HG03095 (cell line): ENCODE measurements around the gene BNC2.
"Not testable (repeated sequence)": the region's sequence is repeated elsewhere in the genome, so short reads cannot be mapped to it uniquely, and the experiment has no call there.

Source experiments
- ATAC-seq: cut with Tn5 transposase; IDR thresholded peaks from one replicate; pipeline ENCODE4 v1.9.1; 2021; ENCODE audit warnings: moderate library complexity; ENCODE audit not compliant: unreplicated experiment

Gene BNC2

DNA sequence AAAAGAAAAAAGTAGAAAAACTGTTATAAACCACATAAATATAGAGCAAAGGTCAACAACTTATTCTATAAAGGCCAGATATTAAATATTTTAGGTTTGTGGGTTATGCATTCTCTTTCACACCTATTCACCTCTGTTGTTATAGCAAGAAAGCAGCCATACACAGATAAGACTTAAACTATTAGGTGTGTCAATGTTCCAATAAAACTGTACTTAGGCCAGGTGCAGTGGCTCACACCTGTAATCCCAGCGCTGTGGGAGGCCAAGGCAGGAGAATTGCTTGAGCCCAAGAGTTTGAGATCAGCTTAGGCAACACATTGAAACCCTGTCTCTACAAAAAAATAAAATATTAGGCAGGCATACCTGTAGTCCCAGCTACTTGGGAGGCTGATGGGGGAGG is 314.7 kb downstream of the BNC2 start:
- no peak for ATAC-seq

DNA sequence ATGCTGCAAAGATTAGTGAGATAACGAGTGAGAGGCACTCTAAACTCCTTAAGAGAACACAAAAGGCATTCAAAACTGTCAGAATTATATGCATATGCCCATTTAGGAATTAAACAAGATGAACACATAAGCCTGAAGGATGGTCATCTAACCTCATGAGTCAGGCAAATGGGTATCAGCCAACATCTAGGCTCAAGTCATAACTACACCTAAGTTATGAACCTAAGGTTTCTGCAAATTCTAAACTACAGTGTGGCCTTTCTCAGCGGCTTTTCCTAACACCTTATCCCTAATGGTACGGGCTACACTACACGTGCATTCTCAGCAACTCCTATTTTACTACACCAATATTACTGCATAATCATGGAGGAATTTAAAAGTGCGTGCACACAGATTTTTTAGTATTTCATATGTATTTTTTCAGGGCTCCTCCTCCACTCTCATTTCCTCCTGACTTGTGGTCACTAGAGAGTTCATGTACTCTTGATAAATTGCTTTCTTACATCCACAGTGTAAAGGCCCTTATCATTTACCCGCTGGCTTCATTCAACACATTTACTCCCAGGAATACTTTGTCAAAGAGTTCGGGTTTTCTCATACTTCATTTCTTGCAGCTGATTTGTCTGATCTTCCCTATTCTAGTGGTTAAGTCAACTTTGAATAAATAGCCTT is 316.5 kb downstream of the BNC2 start:
- ATAC-seq, result no peak

DNA sequence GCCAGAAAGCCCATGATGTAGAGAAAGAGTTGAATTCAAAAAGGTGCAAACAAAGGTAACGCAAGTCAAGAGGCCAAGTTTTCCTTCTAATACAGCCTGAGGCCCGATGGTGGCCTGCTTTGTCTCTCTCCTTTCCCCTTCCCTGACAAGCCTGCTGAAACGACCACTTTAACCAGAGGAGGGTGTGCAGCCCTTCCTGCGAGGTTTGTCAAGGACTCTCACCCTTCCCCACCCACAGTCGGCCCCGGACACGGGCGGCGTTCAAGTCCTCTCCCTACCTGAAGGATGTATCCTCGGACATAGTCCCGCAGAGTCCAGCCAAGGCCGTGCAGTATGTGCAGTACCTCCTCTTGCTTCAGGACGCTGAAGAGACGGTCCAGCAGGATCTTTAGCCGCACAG is 318.2 kb downstream of the BNC2 start:
- ATAC-seq, result no peak

DNA sequence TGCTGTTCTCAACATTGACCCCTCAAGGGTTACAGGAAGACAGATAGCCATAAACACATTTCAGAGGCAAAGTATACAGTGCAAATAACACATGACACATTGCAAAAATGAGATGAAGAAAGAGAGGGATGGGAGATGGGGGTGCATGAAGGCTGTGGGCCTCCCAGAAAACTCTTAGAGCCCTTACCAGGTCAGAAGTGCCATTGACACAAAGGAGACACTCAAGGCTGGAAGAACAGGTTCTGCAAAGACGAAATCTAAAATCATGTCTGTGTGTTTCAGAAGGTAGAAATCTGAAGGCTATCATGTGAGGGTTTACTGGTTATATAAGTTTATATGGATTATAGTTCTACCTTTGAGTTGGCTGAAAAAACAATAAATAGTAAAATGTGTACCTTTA is 318.8 kb downstream of the BNC2 start:
- ATAC-seq, result no peak

DNA sequence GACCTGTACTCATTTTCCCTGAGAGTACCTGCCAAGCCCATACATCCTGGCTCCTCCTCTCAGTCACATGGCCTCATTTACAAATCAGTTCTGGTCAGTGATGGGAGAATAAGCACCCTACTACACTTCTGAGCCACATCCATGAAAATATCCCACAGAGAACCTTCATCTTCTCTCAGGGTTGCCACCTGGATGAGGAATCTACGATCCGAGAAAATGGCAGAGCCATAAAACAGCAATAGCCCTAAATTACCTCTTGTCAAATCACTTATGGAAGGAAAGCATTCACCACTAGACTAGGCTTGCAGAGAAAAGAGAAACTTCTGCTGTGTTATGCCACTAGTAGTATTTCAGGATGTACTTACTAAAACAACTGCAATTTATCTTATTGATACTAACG is 324.8 kb downstream of the BNC2 start:
- no peak for ATAC-seq

DNA sequence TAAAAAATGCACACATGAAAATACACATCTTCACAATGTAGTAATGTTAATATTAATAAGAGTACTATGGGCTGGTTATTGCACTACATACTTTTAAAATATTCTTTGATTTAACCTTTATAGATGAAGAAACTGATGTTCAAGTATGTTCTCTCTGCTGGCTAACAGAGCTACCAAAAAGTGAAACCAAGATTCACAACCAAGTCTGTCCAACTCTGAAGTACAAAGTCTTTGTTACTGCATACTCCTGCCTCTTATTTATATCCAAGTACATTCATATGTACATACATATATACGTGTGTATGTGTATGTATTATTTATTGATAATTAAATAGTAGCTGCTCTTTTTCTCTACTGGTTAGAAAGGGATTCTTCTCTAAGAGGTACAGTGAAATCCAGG is 325.6 kb downstream of the BNC2 start:
- no peak for ATAC-seq

DNA sequence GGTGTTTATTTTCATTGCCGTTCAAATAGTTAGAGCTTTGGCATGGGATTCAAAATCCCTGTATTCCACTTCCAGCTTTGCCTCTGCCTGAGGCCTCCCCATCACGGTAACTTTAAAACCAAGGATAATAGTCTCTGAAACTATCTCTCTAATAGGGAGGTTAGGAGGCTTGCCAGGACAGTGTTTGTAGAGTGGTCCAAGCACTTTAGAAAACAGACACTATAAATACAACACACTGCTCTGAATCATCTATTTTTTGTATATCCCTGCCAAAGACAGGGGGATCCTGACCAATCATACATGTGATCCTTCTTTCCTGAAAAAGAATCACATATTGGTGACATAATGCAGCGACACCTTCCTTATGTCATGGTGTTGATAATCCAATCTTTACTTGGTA is 326.8 kb downstream of the BNC2 start:
- ATAC-seq, result no peak

DNA sequence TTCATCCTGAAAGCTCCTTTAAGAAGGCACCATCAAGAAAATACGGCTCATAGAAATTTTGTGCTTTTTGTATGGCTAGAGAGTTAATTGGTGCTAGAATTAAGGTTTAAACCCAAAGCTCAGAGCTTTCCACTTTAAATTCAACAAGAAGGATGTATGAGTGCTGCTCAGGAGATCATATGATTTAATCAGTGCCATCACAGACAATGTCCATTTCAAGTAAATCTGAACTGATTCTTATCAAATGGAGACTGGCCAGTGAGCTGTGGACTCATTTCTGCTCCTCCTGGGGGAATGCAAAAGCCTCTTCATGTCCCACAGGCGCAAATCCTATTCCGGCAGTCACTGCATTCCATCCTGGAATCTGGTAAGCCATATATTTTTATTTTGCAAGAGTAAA is 327.2 kb downstream of the BNC2 start:
- ATAC-seq, result no peak

DNA sequence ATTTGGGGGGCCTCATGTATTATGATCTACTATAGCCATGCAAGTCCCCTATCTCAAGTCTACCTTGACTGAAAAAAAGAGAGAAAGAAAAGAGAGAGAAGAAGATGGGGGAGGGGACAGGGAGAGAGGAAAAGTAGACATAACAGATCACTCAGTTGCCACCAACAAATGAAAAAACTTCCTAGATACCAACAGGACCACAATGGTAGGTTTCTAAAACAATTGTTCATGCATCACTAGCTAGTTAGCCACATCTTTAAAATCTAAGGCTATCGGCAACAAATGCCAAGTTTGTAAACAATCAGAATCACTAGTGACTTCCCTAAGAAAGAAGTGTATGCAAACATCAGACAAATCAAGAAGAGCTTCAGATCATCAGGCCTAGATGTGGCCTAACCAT is 328.2 kb downstream of the BNC2 start:
- no peak for ATAC-seq

DNA sequence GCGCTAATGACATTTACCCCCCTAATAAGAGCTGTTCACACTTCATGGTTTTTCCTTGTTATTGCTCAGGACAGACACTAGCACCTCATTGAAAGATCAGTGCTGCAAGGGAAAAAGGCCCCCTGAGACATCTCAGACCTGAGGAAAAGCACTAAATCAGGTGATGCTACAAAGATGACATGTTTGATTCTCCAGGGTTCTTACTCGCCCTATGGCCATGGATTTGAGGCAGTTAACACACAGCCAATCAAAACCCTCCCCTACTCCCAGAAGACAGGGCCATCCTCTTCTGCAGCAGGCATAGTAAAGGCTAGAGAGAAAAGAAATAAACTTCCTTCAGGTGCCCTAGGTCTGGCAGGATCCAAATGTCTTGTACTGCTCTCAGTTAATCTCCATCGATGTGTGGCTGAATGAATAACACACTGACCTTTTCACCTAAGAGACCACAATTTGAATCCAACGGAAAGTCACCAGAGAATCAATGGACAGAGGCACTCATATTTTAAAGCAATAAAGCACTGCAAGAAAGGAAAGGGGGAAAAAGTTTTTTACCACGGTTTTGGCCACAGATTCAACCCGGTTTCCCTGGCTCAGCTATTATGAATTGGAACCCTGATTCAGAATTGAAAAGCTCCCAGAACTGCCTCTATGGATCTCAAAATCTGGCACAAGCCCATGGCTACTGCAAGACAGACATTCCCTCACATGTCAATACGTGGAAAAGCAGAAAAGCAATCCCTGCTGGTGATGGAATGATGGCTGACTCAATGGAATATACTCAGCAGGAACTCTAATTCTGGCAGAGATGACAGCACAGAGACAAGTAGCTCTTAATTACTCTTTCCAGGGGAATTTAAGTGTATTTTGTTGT is 329.5 kb downstream of the BNC2 start:
- ATAC-seq, result no peak

DNA sequence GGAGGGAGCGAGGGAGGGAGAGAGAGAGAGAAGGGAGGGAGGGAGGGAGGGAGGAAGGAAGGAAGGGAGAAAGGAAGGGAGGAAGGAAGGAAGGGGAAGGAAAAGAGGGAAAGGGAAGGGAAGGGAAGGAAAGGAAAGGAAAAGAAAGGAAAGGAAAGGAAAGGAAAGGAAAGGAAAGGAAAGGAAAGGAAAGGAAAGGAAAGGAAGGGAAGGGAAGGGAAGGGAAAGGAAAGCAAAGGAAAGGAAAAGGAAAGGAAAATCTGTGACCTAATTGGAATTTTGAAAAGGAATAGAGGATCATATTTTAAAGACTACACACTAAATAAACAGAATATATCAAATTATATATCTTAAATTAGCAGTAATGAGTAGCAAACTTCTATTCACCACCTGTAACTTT is 330.8 kb downstream of the BNC2 start:
- ATAC-seq, result not testable (repeated sequence)

DNA sequence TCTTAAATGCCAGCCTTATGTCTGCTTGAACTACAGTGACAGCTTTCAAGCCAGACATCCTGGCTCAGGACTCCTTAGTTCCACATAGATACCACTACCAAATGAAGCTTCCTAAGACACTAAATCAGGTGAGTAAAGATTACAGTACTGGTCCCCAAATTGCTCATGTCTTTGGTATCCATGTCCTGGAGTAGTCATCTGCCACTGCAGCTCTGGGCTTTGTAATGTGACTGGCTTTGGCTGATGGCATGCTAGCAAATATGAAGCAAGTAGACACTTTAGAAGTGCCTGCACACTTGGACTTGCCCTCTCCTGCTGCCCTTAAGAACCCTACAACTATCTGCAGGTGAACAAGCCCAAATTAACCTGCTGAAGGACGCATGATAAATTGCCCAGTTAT is 334.9 kb downstream of the BNC2 start:
- no peak for ATAC-seq

DNA sequence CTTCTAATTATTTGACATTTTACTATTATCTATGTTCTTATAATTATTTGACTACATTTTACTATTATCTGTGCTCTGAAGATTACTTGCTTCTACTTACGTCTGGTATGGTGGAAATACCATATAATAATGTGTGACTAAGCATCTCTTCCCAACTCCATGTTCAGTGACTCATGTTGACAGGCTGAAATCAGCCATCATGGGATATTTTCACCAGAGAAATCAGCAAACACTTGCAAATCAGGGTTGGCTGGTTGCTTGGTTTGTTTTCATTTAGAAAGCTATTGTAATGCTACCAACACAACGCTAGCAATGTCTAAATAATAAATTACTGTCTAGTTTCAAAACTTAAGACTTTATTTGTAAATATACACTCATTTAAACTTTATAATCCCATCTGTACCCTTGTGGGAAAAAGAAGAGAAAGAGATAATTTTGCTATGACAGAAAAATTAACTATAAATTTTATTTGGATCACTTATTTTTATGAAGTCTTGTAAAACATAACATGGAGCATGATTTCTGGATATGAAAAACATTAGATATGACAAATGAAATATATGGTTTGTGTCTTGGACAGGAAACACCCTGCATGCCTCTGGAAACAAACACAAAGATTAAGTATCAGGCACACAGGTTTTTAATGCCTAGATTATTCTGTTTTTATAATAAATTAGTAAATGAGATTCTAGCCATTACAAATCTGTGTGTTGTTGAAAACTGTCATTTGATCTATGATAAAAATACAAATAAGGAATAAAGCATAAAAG is 337.6 kb downstream of the BNC2 start:
- no peak for ATAC-seq

DNA sequence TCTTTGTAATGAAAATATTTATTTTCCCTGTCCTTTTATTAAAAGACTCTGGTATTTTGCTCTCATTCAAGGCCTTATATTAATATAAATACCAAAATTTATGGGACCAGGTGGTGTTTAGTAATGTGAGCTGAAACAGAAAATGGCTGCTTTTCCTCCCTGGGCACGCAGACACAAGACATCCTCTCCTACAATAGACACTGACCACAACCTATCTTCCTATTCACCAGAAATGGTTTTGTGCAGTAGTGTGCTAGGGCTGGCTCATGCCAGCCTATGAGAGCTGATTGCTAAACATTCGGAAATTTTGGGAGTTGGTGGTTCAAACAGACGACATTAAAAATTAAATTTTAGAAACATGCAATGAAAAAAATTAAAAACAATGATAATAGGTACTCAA is 338.2 kb downstream of the BNC2 start:
- no peak for ATAC-seq

DNA sequence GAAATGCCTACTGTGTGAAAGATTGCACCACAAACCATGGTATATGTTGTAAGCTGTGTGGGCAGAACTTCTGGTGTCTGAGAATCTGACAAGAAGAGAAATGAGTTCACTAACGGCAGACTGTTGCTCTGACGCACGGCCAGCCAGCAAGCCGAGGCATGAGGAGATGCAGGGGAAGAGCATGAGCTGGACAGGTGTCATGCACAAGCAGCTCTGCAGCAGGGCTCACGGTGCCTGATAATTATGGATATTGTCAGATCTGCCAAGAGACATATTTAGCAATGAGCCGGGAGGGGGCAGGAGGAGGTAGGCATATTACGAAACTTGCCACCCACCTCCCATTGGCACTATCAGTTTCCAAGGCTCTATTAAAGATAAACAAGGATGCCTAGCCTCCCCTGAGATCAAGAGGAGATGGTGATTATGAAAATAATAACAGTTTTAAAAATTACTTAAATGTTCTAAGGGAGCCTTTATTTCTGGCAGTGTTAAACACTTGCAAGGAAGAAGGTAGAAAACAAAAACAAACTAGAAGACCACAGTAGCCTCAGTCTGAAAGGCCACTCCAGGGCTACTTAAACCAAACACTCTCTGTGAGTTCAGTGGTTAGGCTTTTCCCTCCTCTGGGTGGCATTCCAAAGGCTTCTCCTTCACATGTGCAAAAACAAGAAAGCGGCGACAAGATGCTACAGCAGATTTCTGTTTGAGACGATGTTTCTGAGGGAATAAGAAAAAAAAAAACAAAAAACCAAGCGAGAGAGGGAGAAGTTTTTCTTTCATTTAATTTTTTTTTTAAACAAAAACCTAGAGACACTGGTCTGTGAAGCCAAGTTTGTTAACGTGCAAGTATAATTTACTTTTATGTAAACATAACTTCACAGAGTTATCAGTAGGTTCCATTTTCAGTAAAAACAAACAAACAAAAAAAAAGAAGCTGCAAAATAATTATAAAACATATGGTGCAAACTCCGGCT is 339.5 kb downstream of the BNC2 start:
- ATAC-seq, result no peak

DNA sequence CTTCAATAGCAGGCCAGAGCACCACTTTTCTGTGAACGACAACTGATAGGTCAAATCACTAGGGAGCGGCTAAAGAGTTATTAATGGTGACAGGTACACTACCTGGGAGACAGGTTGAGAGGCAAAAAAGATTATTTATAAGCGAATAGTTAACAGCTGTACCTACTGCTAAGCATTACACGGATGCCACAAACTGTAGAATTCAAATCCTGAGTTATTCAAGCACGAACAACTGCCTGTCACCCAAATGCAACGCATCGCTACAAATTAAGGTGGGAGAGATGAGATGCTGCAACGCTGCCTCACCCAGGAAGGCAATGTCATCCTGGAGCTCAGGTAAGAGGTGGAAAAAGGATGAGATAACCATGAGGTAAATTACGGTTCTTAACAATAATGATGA is 342.9 kb downstream of the BNC2 start:
- ATAC-seq, result no peak

DNA sequence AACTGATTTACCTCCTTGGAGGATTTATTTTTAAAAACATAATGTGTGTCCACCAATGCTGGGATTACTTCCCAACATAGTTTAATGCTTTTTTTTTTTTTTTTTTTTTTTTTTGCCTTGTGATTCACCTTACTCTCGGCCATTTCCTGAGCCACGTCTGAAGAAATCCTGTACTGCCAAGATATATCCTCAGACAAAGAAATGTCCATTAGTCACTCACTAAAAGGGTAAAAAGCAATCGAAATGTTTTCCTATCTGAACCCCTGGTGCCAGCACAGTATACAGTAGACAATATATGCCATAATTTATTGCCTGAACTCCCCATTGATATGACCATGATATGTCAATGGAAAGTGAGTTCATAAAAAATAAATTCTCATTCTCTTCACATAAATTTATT is 344.1 kb downstream of the BNC2 start:
- no peak for ATAC-seq

DNA sequence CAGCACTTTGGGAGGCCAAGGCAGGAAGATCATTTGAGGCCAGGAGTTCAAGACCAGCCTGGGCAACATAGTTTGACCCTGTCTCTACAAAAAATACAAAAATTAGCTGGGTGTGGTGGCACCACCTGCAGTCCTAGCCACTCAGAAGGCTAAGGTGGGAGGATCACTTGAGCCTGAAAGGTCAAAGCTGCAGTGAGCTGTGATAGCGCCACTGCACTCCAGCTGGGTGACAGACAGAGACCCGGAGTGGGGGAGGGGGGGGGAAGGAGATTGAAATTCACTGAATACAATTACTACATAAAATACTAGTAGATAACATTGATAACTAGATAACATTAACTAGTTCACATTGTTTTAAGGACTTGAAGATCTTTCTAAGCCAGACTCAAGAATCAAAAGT is 345.6 kb downstream of the BNC2 start:
- ATAC-seq, result no peak

DNA sequence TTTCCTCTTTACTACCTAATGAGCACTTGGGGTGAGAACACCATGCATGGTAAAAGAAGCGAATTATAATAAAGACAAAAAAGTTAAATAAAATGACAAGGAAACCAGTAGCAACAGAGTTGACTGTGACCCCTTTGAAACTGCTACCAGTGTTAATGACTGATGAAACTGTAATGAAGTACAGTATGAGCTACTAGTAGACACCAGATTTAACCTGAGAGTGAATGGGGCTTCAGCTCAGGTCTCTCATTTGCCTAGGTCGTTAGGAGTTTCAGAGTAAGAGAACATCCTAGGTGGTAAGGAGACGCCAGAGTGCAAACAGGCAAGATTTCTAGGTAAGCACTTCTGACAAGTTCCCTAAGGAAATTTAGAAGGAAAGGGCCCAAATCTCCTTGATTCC is 346.4 kb downstream of the BNC2 start:
- no peak for ATAC-seq

DNA sequence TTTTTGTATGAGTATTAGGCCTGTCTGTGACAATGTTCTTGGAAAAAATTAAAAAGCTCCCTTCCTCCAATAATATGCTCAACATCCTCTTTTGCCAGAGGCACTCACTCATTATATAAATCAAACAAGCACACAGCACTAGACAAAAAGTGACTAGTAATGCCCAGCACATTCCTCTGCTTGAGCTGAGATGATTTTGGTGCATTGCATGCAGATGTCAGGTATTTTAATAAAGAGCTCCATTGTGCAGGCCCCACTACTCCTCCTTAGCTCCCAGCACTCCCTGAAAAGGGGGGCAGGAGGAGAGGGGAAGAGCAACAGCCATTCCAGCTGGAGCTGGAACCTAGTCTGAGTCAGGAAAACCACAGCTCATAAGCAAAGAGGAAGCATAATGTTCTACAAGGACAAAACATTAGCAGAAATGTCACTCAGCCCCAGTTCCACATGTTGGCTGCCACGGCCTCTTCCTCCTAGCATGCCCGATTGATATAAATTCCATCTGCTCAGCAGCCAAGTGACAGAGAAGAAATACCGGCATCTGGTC is 348.5 kb downstream of the BNC2 start:
- no peak for ATAC-seq
